ENCODE measurements around the gene RAPGEF6.

The RAPGEF6 gene

GRCh38 chr5:131637694-131638093 lies 2.7 kb upstream of the RAPGEF6 start:
- H3K4me1 ChIP-seq (ENCODE audit: insufficient read depth, poor library complexity, severe bottlenecking), result peaks cover 16% of the 10 kb centered on the region
- TF ChIP-seq CTCF (IDR thresholded peaks at IDR 0.05; ENCODE audit: poor library complexity, severe bottlenecking), result no peak
- H3K36me3 ChIP-seq (ENCODE audit: low read depth), result peaks cover 5% of the 10 kb centered on the region
- no peak overlapping the region for H3K4me3 ChIP-seq (ENCODE audit: severe bottlenecking)
- H3K27me3 ChIP-seq (ENCODE audit: insufficient read depth, poor library complexity, severe bottlenecking), result no peaks in the 10 kb centered on the region
- no peaks in the 10 kb centered on the region for H3K9me3 ChIP-seq (ENCODE audit: severe bottlenecking)
- no peak overlapping the region for H3K27ac ChIP-seq (ENCODE audit: poor library complexity, severe bottlenecking)
- ATAC-seq (ENCODE audit: low read depth), result no peak
- no peak for DNase-seq (ENCODE audit: low spot score)

GRCh38 chr5:131635684-131636572 lies 899 bp upstream of the RAPGEF6 start:
- peaks cover 20% of the 10 kb centered on the region for H3K4me1 ChIP-seq (ENCODE audit: insufficient read depth, poor library complexity, severe bottlenecking)
- no peaks in the 10 kb centered on the region; the same call in 1 of the 2 replicates for H3K36me3 ChIP-seq (ENCODE audit: low read depth)
- peak overlapping the region; percentile 73 for H3K4me3 ChIP-seq (ENCODE audit: severe bottlenecking)
- no peaks in the 10 kb centered on the region for H3K27me3 ChIP-seq (ENCODE audit: insufficient read depth, poor library complexity, severe bottlenecking)
- TF ChIP-seq CTCF (IDR thresholded peaks at IDR 0.05; ENCODE audit: poor library complexity, severe bottlenecking), result no peak
- H3K27ac ChIP-seq (ENCODE audit: poor library complexity, severe bottlenecking), result peak overlapping the region; percentile 98
- DNase-seq (ENCODE audit: low spot score), result no peak
- H3K9me3 ChIP-seq (ENCODE audit: severe bottlenecking), result no peaks in the 10 kb centered on the region
- no peak; the same call in 2 of the 3 replicates for ATAC-seq (ENCODE audit: low read depth)

DNA sequence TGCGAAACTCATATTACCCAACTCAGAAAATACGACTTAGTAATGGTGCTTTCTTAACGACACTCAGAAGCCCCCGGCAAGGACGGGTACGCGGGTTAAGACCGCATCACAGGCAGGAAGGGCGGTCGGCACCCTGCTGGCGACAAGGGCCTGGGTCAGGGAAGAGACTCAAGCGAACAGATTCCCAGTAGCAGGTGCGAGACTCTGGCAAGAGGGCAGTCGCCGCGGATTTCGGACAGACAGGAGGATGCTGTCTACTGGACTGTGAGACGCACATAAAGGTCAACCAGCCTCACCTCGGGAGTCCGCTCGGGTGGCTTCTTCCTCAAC lies 398 bp downstream of the RAPGEF6 start:
- H3K27me3 ChIP-seq (ENCODE audit: insufficient read depth, poor library complexity, severe bottlenecking), result no peaks in the 10 kb centered on the region
- H3K27ac ChIP-seq (ENCODE audit: poor library complexity, severe bottlenecking), result peak overlapping the region; percentile 98
- peak; percentile 12 for TF ChIP-seq CTCF (IDR thresholded peaks at IDR 0.05; ENCODE audit: poor library complexity, severe bottlenecking)
- ATAC-seq (ENCODE audit: low read depth) (peak; percentile 37), DNase-seq (ENCODE audit: low spot score) (peak; percentile 75)
- H3K9me3 ChIP-seq (ENCODE audit: severe bottlenecking), result no peaks in the 10 kb centered on the region
- peak overlapping the region; percentile 73 for H3K4me3 ChIP-seq (ENCODE audit: severe bottlenecking)
- H3K4me1 ChIP-seq (ENCODE audit: insufficient read depth, poor library complexity, severe bottlenecking), result peaks cover 31% of the 10 kb centered on the region
- no peaks in the 10 kb centered on the region; the same call in 1 of the 2 replicates for H3K36me3 ChIP-seq (ENCODE audit: low read depth)

GRCh38 chr5:131634238-131634637 lies 791 bp downstream of the RAPGEF6 start:
- peaks cover 32% of the 10 kb centered on the region for H3K4me1 ChIP-seq (ENCODE audit: insufficient read depth, poor library complexity, severe bottlenecking)
- DNase-seq (ENCODE audit: low spot score) (no peak), ATAC-seq (ENCODE audit: low read depth) (no peak)
- H3K9me3 ChIP-seq (ENCODE audit: severe bottlenecking), result no peaks in the 10 kb centered on the region
- TF ChIP-seq CTCF (IDR thresholded peaks at IDR 0.05; ENCODE audit: poor library complexity, severe bottlenecking), result no peak
- no peaks in the 10 kb centered on the region; the same call in 1 of the 2 replicates for H3K36me3 ChIP-seq (ENCODE audit: low read depth)
- H3K27ac ChIP-seq (ENCODE audit: poor library complexity, severe bottlenecking), result peak overlapping the region; percentile 98
- H3K27me3 ChIP-seq (ENCODE audit: insufficient read depth, poor library complexity, severe bottlenecking), result no peaks in the 10 kb centered on the region
- H3K4me3 ChIP-seq (ENCODE audit: severe bottlenecking), result peak overlapping the region; percentile 73

DNA sequence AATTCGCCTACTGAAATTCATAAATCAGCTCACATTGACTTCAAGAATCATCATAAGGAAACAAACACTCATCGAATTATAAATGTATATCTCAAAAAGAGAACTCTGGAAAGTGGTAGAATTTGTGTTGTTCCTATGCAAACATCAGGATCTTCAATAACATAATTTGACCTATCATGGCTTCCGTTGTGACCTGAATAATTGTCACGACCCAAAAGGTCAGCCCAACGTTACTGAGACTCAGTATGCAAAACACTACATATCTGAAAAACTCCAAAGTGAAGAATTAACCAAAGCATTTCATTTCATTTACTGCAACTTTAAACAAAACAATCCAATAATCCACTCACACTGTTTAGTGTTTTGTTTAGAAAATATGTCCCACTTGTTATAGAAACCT lies 1.2 kb downstream of the RAPGEF6 start:
- no peak for TF ChIP-seq CTCF (IDR thresholded peaks at IDR 0.05; ENCODE audit: poor library complexity, severe bottlenecking)
- no peak for DNase-seq (ENCODE audit: low spot score)
- no peaks in the 10 kb centered on the region for H3K27me3 ChIP-seq (ENCODE audit: insufficient read depth, poor library complexity, severe bottlenecking)
- peak overlapping the region; percentile 98 for H3K27ac ChIP-seq (ENCODE audit: poor library complexity, severe bottlenecking)
- H3K9me3 ChIP-seq (ENCODE audit: severe bottlenecking), result no peaks in the 10 kb centered on the region
- ATAC-seq (ENCODE audit: low read depth), result no peak
- H3K4me1 ChIP-seq (ENCODE audit: insufficient read depth, poor library complexity, severe bottlenecking), result peaks cover 36% of the 10 kb centered on the region
- H3K4me3 ChIP-seq (ENCODE audit: severe bottlenecking), result peak overlapping the region; percentile 73
- no peaks in the 10 kb centered on the region; the same call in 1 of the 2 replicates for H3K36me3 ChIP-seq (ENCODE audit: low read depth)

Measured in RWPE2 (cell line).